Neural cell (in vitro differentiated cells): Measurements from ENCODE around the gene GP5. TPM values are rescaled to one million over a fixed set of nuclear protein-coding genes. Genes with fewer than 3 reads are reported as not detected.

Source experiments
- H2AFZ ChIP-seq: fragments of 200-600, 300-800 bp; sonication (generic), shearing (Covaris generic); 2 replicates; pipeline ENCODE4 v1.6.0; 2014; ENCODE audit warnings: low read depth, mild to moderate bottlenecking, antibody characterized with exemption, low read length, moderate library complexity
- H3F3A ChIP-seq: fragments of 200-600 bp; shearing (Covaris generic); 2 replicates; pipeline ENCODE4 v1.6.1; 2016; ENCODE audit warnings: mild to moderate bottlenecking, moderate library complexity, mixed read lengths, antibody characterized with exemption, low read length; ENCODE audit not compliant: insufficient read depth, poor library complexity, severe bottlenecking
- H3K27ac ChIP-seq: fragments of 200-600, 300-800 bp; sonication (generic), shearing (Covaris generic); 2 replicates; pipeline ENCODE4 v1.5.1; 2014; ENCODE audit warnings: mild to moderate bottlenecking, low read length, moderate library complexity
- H3K27me3 ChIP-seq: fragments of 300-800, 200-600 bp; sonication (generic), shearing (Covaris generic); 2 replicates; pipeline ENCODE4 v1.6.0; 2014; ENCODE audit warnings: mild to moderate bottlenecking, low read depth, low read length, moderate library complexity; ENCODE audit not compliant: insufficient read depth
- H3K36me3 ChIP-seq: fragments of 300-800, 200-600 bp; sonication (generic), shearing (Covaris generic); 2 replicates; pipeline ENCODE4 v1.5.1; 2014; ENCODE audit warnings: mild to moderate bottlenecking, antibody characterized with exemption, low read length, moderate library complexity; ENCODE audit not compliant: insufficient read depth
- H3K4me2 ChIP-seq: fragments of 300-800, 200-600 bp; sonication (generic), shearing (Covaris generic); 2 replicates; pipeline ENCODE4 v1.6.0; 2014; ENCODE audit warnings: mild to moderate bottlenecking, low read length
- H3K4me3 ChIP-seq: fragments of 300-800, 200-600 bp; sonication (generic), shearing (Covaris generic); 2 replicates; pipeline ENCODE4 v1.5.1; 2014; ENCODE audit warnings: mild to moderate bottlenecking, low read length, moderate library complexity
- H3K79me2 ChIP-seq: fragments of 200-600 bp; shearing (Covaris generic); replicated peaks from 2 replicates; pipeline ENCODE4 v1.6.0; 2014; ENCODE audit warnings: mild to moderate bottlenecking, low read length, moderate library complexity; ENCODE audit not compliant: insufficient read depth
- H3K9ac ChIP-seq: fragments of 300-800, 200-600 bp; sonication (generic), shearing (Covaris generic); 2 replicates; pipeline ENCODE4 v1.6.1; 2016; ENCODE audit warnings: mild to moderate bottlenecking, low read length, mixed read lengths
- H3K9me2 ChIP-seq: fragments of 200-600 bp; shearing (Covaris generic); 2 replicates; pipeline ENCODE4 v1.6.1; 2016; ENCODE audit warnings: mild to moderate bottlenecking, low read length, mixed read lengths; ENCODE audit not compliant: insufficient read depth
- H3K9me3 ChIP-seq: fragments of 200-600, 300-800 bp; sonication (generic), shearing (Covaris generic); 2 replicates; pipeline ENCODE4 v1.6.1; 2016; ENCODE audit warnings: mild to moderate bottlenecking, mixed run types, low read length, moderate library complexity, mixed read lengths
- H4K20me1 ChIP-seq: fragments of 200-600 bp; shearing (Covaris generic); 2 replicates; pipeline ENCODE4 v1.6.1; 2016; ENCODE audit warnings: mild to moderate bottlenecking, mixed run types; ENCODE audit not compliant: insufficient read depth
- EP300 ChIP-seq: fragments of 450-650 bp; conservative IDR thresholded peaks from 2 replicates; pipeline ENCODE4 v1.6.1; 2014; ENCODE audit warnings: antibody characterized with exemption, mild to moderate bottlenecking, moderate library complexity; ENCODE audit not compliant: poor library complexity, severe bottlenecking
- EZH2 ChIP-seq: fragments of 200-600, 300-800 bp; shearing (Covaris generic), sonication (generic); IDR thresholded peaks from 2 replicates; pipeline ENCODE4 v1.6.1; 2014; ENCODE audit warnings: antibody characterized with exemption, low read length, borderline replicate concordance, mild to moderate bottlenecking; ENCODE audit not compliant: insufficient read depth, poor library complexity, severe bottlenecking
- MXI1 ChIP-seq: fragments of 450-650 bp; conservative IDR thresholded peaks from 2 replicates; pipeline ENCODE4 v1.6.1; 2014; ENCODE audit warnings: antibody characterized with exemption, mild to moderate bottlenecking; ENCODE audit not compliant: poor library complexity, severe bottlenecking
- POLR2AphosphoS5 ChIP-seq: IDR thresholded peaks from 2 replicates; pipeline ENCODE4 v1.6.1; 2012
- RAD21 ChIP-seq: fragments of 450-650 bp; conservative IDR thresholded peaks from 2 replicates; pipeline ENCODE4 v1.6.1; 2014; ENCODE audit warnings: antibody characterized with exemption, mild to moderate bottlenecking, moderate library complexity
- SMC3 ChIP-seq: fragments of 450-650 bp; conservative IDR thresholded peaks from 2 replicates; pipeline ENCODE4 v1.6.1; 2014; ENCODE audit warnings: antibody characterized with exemption, mild to moderate bottlenecking, moderate library complexity; ENCODE audit not compliant: poor library complexity
- TAF1 ChIP-seq: IDR thresholded peaks from 2 replicates; pipeline ENCODE4 v1.6.1; 2012; ENCODE audit warnings: low read depth
- polyA plus RNA-seq: library from polyadenylated mRNA; depleted of rRNA; stranded (reverse); fragments of >200 nt; gene quantifications from 2 replicates; pipeline ENCODE4 v1.2.3, GENCODE V29; 2014
- TF ChIP-seq, protein P1 (sequence below): IDR thresholded peaks from 2 replicates; pipeline ENCODE4 v1.6.1; 2012; ENCODE audit warnings: borderline replicate concordance
- TF ChIP-seq, protein P2 (sequence below): fragments of 450-650 bp; IDR thresholded peaks from 2 replicates; pipeline ENCODE4 v1.5.1; 2014; ENCODE audit warnings: antibody characterized with exemption, mild to moderate bottlenecking, moderate library complexity; ENCODE audit not compliant: poor library complexity, severe bottlenecking

Gene GP5
- polyA plus RNA-seq, 1 donor from 2014 or later, result 0.14 TPM

DNA sequence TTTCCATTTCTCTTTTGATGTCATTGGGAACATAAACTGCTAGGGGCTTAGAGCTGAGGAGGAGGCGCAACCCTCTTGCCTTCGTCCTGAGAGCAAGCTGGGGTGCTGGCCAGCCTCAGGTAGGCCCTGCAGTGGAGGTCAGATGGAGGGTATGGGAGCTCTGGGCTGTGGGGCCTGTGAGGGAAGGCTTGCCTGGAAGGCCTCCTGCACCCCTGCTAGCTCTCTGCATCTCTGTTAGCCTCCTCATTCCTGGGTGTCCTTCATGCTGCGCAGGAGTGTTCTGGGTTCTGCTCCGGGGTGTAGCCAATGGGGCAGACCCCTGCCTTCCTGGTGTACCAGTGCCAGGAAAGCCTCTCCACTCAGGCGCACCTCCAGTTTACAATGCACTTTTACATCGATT lies 11.8 kb downstream of the GP5 start:
- H3K79me2 ChIP-seq, result no peaks in the 10 kb centered on the region
- no peaks in the 10 kb centered on the region for H3K9me2 ChIP-seq
- no peak for TF ChIP-seq TAF1
- TF ChIP-seq EZH2, result no peak
- no peak for TF ChIP-seq EP300
- no peak for TF ChIP-seq POLR2AphosphoS5
- TF ChIP-seq, protein P1, sequence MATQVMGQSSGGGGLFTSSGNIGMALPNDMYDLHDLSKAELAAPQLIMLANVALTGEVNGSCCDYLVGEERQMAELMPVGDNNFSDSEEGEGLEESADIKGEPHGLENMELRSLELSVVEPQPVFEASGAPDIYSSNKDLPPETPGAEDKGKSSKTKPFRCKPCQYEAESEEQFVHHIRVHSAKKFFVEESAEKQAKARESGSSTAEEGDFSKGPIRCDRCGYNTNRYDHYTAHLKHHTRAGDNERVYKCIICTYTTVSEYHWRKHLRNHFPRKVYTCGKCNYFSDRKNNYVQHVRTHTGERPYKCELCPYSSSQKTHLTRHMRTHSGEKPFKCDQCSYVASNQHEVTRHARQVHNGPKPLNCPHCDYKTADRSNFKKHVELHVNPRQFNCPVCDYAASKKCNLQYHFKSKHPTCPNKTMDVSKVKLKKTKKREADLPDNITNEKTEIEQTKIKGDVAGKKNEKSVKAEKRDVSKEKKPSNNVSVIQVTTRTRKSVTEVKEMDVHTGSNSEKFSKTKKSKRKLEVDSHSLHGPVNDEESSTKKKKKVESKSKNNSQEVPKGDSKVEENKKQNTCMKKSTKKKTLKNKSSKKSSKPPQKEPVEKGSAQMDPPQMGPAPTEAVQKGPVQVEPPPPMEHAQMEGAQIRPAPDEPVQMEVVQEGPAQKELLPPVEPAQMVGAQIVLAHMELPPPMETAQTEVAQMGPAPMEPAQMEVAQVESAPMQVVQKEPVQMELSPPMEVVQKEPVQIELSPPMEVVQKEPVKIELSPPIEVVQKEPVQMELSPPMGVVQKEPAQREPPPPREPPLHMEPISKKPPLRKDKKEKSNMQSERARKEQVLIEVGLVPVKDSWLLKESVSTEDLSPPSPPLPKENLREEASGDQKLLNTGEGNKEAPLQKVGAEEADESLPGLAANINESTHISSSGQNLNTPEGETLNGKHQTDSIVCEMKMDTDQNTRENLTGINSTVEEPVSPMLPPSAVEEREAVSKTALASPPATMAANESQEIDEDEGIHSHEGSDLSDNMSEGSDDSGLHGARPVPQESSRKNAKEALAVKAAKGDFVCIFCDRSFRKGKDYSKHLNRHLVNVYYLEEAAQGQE, result no peak
- H3K9ac ChIP-seq, result no peak overlapping the region
- H3K27me3 ChIP-seq, result no peaks in the 10 kb centered on the region
- no peak overlapping the region for H3K27ac ChIP-seq
- no peak overlapping the region for H2AFZ ChIP-seq
- no peak overlapping the region for H3K4me3 ChIP-seq
- H3K4me2 ChIP-seq, result no peak overlapping the region
- no peaks in the 10 kb centered on the region for H3F3A ChIP-seq
- peaks cover 13% of the 10 kb centered on the region for H3K9me3 ChIP-seq
- no peaks in the 10 kb centered on the region for H4K20me1 ChIP-seq
- no peaks in the 10 kb centered on the region for H3K36me3 ChIP-seq

DNA sequence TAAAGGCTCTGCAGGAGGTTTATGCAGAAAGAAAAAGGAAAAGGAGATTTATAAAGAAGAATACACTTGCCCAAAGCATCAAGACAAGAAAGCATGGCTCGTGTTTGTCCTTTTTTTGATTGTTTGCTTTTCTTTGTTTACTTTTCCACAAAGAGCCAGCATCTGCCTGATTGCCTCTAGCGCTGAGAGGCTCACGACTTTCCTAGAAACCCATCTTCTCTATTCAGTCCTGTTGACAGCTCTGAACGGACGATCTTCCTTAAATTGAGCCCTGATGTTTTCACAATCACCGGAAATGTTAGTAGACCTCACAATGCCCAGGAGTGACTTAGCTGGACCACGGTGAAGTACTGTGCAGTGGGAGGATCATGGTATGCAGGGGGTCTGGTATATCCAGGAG lies 12.4 kb downstream of the GP5 start:
- TF ChIP-seq, protein P1, result no peak
- TF ChIP-seq EP300 (no peak), POLR2AphosphoS5 (no peak), EZH2 (no peak), TAF1 (no peak), SMC3 (no peak), RAD21 (no peak), MXI1 (no peak)
- TF ChIP-seq, protein P2, sequence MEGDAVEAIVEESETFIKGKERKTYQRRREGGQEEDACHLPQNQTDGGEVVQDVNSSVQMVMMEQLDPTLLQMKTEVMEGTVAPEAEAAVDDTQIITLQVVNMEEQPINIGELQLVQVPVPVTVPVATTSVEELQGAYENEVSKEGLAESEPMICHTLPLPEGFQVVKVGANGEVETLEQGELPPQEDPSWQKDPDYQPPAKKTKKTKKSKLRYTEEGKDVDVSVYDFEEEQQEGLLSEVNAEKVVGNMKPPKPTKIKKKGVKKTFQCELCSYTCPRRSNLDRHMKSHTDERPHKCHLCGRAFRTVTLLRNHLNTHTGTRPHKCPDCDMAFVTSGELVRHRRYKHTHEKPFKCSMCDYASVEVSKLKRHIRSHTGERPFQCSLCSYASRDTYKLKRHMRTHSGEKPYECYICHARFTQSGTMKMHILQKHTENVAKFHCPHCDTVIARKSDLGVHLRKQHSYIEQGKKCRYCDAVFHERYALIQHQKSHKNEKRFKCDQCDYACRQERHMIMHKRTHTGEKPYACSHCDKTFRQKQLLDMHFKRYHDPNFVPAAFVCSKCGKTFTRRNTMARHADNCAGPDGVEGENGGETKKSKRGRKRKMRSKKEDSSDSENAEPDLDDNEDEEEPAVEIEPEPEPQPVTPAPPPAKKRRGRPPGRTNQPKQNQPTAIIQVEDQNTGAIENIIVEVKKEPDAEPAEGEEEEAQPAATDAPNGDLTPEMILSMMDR, result no peak
- Histone ChIP-seq H3K9me2 (no peaks in the 10 kb centered on the region), H3K4me2 (no peak overlapping the region), H3K36me3 (no peaks in the 10 kb centered on the region), H4K20me1 (no peaks in the 10 kb centered on the region), H3K9me3 (peaks cover 13% of the 10 kb centered on the region), H3K9ac (no peak overlapping the region), H3K27ac (no peak overlapping the region), H3K27me3 (no peaks in the 10 kb centered on the region), H2AFZ (no peak overlapping the region), H3K4me3 (no peak overlapping the region), H3F3A (no peaks in the 10 kb centered on the region), H3K79me2 (no peaks in the 10 kb centered on the region)
